GM18519 (cell line): ENCODE data around the gene PNMA8C.
"Not testable (repeated sequence)": the region's sequence is repeated elsewhere in the genome, so short reads cannot be mapped to it uniquely, and the experiment has no call there.

ENCODE experiments used
- ATAC-seq: cut with Tn5 transposase; IDR thresholded peaks from one replicate; pipeline ENCODE4 v1.9.1; 2021; ENCODE audit warnings: mild to moderate bottlenecking, moderate library complexity; ENCODE audit not compliant: unreplicated experiment, low FRiP score

Gene PNMA8C

GRCh38 chr19:46412650-46413261, 16.0 kb downstream of the PNMA8C start:
- no peak for ATAC-seq

DNA sequence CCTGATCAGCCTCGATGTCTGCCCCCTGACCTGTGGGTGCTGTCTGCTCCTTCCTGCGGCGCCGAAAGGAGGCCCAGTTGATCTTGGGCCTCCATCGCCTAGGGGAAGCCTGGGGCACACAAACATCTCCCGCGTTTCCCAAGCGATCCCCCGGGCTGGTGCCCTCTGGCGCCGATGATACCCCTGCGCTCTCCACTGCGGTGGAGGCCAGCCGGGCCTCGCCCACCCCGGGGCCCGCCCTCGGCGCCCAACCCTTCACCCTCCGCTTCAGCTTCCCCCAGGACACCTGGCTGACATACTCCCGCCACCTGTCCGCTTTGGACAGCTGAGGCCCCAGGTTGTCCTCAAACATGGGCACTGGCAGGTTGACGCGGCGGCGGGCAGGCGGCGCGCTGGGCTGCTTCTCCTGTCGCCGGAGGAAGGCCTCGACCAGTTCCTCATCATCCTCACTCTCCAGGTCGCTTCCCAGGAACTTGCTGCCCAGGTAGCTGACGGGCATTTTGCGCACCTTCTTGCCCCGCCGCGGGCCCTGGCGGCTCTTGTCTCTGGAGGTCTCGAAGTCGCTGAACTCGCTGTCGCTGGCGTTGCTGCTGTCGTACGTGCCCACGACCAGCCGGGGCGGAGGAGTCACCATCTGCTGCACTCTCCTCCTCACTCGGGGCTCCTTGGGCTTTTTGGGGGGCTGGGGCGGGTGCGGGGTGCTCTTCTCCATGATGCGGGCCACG, 16.6 kb downstream of the PNMA8C start:
- no peak for ATAC-seq

DNA sequence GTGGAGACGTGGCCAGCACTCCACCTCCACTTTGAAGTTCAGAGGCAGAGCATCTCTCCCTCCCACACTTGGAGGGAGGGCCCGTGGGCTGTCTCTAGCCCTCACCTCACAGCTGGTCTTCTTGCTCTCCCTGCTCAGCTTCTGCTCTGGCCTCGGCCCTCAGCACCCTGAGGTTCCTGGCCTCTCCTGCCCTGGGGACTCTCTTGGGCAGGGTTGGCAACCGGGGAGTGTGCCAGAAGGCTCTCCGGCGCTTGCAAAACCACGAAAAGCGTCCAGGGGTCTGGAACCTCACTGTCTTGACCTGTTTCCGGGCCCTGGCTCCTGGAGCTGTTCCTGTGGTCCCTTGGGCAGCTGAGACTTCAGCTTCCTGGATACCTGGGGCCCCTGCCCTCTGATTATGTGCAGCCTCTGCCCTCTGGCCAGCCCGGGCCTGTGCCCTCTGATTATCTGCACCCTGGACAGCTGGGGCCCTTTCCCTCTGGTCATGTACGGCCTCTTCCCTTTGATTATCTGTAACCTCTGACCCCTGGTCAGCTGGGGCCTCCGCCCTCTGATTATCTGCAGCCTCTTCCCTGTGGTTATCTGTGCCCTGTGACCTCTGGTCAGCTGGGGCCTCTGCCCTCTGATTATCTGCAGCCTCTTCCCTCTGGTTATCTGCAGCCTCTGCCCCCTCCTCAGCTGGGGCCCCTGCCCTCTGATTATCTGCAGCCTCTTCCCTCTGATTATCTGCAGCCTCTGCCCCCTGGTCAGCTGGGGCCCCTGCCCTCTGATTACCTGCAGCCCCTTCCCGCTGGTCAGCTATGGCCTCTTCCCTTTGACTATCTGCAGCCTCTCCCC, 17.4 kb downstream of the PNMA8C start:
- no peak for ATAC-seq

- no peak for ATAC-seq
Observed at GRCh38 chr19:46410205-46411087, 18.3 kb downstream of the PNMA8C start.

DNA sequence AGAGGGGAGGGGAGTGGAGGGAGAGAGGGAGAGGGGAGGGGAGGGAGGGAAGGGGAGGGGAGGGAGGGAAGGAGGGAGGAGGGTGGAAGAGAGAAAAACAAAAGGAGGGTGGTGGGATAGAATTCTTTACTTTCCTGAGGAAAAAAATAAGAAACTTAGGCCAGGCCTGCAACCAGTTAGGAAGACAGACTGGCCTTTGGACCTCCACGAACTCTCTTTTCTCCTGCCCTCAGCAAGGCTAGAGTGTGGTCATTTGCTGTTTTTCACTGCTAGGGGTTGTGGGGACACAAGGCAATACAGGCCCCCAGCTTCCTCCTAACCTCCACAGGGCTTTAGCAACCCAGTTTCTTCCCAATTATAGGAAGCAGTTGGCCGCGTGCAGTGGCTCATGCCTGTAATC, 19.5 kb downstream of the PNMA8C start:
- ATAC-seq = no peak

DNA sequence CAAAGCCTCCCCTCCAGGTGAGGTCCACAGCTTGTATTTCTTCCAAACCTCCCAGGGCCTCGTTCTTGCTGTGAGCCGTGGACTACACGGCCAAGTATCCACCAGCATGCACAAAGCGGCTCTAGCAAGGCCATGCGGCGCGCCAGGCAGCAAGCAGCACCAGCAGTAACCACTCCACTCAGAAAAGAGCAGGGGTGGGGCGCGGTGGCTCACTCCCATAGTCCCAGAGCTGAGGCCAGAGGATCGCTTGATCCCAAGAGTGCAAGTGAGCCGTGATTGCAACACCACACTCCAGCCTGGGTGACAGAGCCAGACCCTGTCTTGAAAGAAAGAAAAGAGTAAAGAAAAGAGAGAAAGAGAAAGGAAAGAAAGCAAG, 20.1 kb downstream of the PNMA8C start:
- no peak for ATAC-seq

DNA sequence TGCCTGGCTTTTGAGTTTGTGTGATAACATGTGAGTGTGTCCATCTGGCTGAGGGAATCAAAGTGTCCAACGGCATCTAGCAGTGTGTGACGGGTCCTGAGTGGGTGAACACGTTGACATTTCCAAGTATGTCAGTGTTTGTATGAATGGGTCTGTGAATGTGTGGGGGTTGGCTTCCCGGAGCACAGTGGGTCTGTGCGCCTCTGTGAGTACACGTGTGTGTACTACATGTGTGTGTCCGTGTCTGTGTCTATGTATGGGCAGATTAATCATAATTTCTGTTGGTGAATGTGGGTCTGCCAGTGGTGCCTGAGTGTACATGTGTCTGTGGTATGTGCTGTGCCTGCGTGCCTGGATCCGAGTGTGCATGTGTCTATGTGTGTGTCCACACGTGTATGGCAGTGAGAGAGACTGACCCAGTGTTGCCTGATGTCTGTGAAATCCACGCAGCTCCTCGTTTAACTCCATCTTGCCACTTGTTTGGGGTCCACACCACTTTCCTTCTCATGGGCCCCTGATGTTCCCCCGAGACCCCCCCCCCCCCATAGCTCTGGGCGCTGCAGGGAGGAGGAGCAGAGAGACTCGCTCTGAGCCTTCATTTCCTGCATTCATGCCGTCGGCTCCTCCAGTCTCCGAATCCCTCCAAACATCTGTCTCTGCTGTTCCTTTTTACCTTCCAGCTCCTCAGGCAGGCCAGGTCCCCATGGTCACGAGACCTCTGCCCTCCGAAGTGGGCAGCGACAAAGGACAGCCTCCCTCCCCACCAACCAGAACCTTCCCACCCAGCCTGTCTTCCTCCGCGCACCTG, 20.7 kb downstream of the PNMA8C start:
- ATAC-seq = no peak

- no peak for ATAC-seq
Observed at GRCh38 chr19:46406976-46407375, 21.8 kb downstream of the PNMA8C start.

DNA sequence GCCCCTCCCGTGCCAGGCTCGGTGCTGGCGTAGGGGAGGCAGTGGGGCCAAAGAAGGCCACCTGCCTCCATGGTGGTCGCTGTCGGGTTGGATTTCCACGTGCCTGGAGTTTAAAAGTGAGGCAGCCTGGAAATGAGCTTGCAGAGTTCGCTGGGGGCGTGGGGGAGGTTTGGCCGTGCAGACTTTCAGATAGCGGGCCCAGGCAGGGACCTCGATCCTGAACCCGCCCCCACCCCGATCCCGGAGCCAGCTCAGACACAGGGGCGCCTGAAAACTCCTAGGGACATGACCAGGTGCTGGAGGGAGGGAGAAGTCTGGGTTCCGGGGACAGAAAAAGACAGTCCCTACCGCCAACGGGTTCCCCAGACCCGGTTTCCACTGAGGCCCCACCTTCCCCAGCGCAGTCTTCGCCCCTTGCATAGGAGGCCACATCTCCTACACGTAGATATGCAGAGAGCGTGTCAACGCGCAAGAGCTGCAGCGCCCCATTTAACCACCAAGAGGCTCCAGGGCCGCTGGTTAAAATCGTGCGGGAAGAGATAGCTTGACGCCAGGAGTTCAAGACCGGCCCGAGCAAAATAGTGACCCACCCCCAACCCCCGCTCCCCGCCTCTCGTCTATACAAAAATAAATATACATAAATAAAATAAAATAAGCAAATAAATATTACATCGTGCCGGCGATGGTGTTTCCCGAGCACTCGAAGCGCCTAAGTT, 23.8 kb downstream of the PNMA8C start:
- ATAC-seq = no peak

DNA sequence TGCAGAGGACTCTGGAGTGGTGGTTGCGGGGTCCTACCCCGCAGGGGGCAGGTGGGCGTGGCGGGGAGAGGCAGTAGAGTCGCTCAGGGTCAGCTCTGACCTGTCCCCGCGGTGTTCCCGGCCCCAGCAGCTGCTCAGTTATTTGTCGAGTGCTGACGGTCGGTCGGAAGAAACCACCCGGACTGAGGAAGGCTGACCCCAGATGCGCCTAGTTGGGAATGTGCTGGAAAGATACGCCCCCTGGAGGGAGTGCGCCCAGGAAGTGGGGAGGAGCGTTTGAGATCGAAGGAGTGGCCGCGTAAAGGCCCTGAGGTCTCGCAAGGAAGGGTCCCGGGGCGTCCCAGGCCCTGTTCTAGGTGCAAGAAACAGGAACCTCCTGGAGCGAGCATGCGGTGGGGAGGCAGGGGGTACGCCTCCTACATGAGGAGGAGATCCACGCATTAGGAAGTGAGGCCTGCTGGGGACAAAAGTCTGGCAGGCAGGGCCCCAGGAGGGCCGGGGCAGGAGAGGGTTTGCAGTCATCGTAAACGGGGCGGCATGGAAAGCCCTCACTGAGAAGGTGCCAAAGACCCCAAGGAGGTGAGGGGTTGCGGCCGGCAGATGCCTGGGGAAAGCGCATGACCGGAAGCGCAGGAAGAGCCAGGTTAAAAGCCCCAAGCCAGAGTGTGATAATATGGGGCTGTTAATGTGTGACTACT, 24.5 kb downstream of the PNMA8C start:
- no peak for ATAC-seq

DNA sequence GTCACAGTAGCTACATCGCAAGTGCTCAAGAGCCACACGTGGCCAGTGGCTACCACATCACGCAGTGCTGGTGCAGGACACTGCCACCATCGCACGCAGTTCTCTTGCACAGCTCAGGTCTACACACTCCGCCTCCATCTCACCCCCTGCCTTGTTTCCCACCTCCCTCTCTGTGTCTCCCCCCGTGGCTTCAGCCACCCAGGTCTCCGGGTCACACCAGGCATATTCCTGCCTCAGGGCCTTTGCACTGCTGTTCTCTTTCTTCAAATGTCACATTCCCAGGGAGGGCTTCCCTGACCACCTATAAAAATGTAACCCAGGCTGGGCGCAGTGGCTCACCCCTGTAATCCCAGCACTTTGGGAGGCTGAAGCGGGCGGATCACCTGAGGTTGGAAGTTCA, 26.0 kb downstream of the PNMA8C start:
- ATAC-seq = no peak

GRCh38 chr19:46397801-46398479, 30.8 kb downstream of the PNMA8C start:
- ATAC-seq = not testable (repeated sequence)

- ATAC-seq = no peak
Observed at GRCh38 chr19:46394402-46394797, 34.3 kb downstream of the PNMA8C start.

DNA sequence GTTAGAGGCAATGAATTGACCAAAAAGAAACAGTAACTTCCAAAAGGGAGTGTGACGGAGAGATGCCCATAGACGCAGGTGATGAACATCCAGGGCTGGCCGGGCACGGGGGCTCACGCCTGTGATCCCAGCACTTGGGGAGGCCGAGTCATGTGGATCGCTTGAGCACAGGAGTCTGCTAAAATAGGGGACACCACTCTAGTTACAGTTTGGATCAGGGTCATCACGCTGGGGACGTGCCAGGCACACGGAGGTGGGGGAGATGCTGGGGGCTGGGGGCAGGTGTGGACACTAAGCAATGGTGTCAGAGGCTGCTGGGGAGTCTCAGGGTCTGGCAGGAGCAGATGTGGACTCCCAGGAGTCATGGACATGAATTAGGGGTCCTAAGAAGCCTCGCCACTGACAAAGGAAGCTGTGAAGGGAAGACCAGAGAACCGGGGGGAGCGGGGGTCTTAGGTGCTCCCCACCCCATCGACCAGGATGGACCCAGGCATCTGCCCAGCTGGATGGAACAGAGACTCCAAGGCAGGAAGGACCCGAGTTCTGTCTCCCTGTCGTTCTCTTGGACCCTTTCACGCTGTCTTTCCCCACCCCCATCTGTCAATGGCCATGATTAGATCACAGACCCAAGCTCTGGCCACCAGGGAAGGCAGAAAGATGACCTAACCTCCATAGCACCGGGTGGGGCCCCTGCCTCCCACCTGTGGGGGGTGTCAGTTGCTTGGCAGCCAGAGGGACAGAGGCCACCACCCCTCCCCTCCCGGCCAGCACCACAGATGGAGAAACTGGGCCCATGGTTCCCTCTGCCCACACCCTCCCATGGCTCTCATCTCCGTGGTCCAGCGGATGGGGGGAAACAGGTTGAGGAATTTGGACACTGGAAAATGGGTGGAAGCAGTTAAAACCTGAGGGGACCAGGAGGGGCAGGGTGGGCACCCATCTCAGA, 35.0 kb downstream of the PNMA8C start:
- ATAC-seq = no peak

- ATAC-seq = no peak
Observed at GRCh38 chr19:46392837-46393236, 35.9 kb downstream of the PNMA8C start.

DNA sequence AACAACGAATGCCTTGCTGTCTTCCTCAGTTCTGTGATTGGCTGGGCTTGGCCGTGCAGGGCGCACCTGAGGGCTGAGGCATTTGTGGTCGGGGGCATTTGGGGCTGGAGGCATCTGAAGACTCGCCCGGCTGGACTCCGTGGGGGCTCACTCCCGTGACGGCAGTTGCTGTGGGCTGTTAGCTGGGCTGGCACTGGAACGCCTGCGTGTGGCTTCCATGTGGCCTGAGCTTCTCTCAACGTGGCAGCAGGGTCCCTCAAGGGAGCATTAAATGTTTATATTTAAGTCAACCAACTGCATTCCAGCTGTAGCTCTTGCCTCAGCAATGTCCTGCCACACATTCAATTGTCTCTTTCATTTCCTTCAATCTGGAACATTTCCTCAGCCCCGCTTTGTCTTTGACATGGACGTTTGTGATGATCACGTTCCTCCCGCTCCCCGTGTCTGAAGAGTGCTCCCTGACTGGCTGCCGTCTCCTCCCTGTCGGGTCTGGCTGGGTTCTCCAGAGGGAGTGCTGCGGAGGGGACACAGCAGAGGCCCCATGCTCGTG, 36.4 kb downstream of the PNMA8C start:
- no peak for ATAC-seq
